AG10803 (cell line): ENCODE measurements around the gene PMFBP1.
A peak's percentile ranks its signal among the peaks of the same experiment; 100 is the strongest.

Experiments
- DNase-seq: peaks from one replicate; pipeline ENCODE4 v3.0.0; 2010; ENCODE audit warnings: low read depth
- H3K4me3 ChIP-seq: 2 replicates; pipeline ENCODE4 v1.5.1; 2011; ENCODE audit warnings: mild to moderate bottlenecking, low read length, control low read depth
- TF ChIP-seq, protein P1 (sequence below): conservative IDR thresholded peaks from 2 replicates; pipeline ENCODE4 v1.5.1; 2011; ENCODE audit warnings: mild to moderate bottlenecking, low read length, control low read depth, inconsistent platforms

PMFBP1 gene, protein sequence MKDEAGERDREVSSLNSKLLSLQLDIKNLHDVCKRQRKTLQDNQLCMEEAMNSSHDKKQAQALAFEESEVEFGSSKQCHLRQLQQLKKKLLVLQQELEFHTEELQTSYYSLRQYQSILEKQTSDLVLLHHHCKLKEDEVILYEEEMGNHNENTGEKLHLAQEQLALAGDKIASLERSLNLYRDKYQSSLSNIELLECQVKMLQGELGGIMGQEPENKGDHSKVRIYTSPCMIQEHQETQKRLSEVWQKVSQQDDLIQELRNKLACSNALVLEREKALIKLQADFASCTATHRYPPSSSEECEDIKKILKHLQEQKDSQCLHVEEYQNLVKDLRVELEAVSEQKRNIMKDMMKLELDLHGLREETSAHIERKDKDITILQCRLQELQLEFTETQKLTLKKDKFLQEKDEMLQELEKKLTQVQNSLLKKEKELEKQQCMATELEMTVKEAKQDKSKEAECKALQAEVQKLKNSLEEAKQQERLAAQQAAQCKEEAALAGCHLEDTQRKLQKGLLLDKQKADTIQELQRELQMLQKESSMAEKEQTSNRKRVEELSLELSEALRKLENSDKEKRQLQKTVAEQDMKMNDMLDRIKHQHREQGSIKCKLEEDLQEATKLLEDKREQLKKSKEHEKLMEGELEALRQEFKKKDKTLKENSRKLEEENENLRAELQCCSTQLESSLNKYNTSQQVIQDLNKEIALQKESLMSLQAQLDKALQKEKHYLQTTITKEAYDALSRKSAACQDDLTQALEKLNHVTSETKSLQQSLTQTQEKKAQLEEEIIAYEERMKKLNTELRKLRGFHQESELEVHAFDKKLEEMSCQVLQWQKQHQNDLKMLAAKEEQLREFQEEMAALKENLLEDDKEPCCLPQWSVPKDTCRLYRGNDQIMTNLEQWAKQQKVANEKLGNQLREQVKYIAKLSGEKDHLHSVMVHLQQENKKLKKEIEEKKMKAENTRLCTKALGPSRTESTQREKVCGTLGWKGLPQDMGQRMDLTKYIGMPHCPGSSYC

DNA sequence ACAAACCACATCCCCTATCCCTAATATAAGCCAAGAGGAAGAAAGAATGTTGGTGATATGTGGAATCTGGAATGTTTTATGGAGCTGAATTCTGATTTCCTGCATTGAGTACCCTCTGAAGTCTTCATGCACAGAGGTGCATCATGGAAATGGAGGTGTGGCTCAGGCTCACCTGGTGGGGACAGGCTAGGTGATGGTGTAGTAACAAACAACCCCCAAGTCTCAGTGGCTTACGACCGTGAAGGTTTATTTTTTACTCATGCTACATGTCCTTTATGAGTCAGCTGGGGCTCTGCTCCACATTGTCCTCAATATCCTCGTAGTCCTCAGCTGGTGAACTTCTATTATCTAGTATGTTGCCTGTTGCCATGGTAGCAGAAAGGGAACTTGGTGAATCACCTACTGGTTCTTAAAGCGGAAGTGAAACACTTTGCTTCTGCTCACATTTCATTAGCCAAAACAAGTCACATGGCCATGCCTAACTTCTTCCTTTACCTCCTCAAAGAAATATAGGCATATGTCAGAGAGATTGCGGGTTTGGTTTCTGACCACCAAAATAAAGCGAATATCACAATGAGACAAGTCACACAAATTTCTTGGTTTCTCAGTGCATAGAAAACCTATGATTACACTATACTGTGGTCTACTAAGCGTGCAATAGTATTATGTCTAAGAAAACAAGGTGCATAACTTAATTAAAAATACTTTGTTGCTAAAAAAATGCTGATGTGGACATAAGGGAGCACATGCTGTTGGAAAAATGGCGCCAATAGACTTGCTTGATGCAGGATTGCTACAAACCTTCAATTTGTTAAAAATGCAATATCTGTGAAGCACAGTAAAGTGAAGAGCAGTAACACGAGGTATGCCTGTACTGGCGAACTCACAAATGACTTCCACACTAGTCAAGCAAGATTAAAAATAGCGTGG is at the start of gene PMFBP1:
TSS of gene PMFBP1 (minus strand) at position 51 of the 930 bp plus-strand sequence. CDS start 947 bp downstream, outside the sequence.
- H3K4me3 ChIP-seq, result no peak within 1 kb of the TSS
- TF ChIP-seq, protein P1, sequence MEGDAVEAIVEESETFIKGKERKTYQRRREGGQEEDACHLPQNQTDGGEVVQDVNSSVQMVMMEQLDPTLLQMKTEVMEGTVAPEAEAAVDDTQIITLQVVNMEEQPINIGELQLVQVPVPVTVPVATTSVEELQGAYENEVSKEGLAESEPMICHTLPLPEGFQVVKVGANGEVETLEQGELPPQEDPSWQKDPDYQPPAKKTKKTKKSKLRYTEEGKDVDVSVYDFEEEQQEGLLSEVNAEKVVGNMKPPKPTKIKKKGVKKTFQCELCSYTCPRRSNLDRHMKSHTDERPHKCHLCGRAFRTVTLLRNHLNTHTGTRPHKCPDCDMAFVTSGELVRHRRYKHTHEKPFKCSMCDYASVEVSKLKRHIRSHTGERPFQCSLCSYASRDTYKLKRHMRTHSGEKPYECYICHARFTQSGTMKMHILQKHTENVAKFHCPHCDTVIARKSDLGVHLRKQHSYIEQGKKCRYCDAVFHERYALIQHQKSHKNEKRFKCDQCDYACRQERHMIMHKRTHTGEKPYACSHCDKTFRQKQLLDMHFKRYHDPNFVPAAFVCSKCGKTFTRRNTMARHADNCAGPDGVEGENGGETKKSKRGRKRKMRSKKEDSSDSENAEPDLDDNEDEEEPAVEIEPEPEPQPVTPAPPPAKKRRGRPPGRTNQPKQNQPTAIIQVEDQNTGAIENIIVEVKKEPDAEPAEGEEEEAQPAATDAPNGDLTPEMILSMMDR, result no peak
- DNase-seq, result peak; percentile 66

DNA sequence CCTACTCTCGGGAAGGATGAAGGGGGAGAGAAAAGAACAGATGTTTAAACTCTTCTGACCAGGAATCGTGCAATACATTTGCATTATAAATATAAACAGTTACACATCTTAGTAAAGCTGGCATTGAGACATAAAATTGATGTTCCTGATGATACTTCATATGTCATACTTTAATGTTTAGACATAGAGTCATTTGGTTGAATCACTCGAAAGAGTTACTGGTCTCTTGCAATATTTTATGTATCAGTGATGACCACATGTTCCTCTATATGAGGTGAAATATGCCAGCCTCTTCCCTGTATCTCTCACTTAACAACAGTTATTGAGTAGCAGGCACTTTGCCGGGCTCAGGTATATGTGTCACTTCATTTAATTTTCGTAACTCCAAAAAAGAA is 49.7 kb upstream of the PMFBP1 start:
- H3K4me3 ChIP-seq, result no peak overlapping the region
- TF ChIP-seq, protein P1, result no peak
- DNase-seq, result peak; percentile 10

DNA sequence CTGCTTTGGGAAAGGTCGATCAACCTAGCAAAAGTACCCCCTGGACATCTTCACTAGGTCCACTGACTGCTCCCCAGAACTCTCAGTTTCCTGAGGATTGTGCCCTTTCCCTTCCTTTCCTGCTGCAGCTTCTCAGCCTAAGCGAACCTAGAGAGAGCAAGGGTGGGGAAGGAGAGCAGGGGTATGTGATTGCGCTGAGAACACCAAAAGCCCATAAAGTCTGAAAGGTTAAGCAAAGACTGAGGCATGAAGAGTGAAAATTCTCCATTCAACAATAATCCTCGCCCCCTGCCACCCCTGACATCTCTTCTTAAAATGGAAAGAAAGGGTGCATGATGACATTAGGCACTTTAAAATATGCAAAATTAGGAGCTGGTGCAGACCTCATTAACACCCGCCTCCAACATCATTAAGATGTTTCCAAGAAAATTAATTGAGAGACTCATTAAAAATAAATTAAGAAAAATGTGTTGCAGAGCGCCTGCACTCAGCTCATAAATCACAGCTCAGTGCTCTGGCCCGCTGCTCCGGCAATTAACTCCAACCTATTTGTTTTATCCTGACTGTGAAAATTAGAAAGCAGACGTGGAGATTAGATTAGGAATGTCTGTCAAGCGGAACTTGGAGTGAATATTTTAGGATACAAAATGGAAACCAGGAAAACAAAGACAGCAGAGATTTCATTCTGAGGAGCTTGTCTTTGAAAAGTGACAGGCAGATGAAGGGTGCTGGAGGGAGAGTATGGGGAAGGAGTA is 49.1 kb upstream of the PMFBP1 start:
- TF ChIP-seq, protein P1, result no peak
- no peak for DNase-seq
- H3K4me3 ChIP-seq, result no peak overlapping the region

DNA sequence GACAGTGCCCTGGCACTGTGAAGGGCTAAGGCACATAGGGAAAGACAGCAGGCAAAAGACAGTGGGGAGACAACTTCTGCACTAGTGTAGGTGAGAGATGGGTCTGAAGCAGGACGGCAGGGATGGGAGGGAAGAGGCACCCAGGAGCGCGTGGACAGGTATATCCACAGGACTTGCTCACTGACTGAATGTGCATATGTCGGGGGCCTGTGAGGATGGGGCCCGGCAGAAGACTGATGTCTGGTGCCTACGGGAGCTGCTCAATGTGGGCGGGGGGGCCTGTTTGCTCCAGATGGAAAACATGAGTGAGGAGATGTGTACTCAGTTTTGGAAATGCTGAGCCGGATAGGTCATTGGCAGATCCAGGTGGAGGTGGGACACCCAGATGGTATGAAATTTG is 47.3 kb upstream of the PMFBP1 start:
- DNase-seq, result no peak
- H3K4me3 ChIP-seq, result no peak overlapping the region
- TF ChIP-seq, protein P1, result no peak

DNA sequence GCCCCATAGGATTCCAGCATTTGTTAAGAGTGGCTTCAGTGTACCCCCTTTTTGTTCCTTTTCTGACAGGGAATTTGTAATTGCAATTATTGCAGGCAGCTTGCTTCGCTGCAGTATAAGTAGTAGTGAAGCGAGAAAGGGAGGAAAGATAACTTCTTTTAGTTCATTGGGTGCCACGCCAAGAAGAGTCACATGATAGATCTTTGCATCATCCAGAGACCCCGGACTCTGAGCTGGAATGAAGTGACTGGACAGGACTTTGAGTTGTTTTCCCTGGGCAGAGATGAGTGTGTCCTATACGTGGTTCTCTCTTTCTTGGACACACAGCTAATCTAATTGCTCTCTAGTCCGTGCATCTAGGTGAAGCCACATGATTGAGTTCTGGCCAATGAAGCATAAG is 44.8 kb upstream of the PMFBP1 start:
- no peak overlapping the region for H3K4me3 ChIP-seq
- TF ChIP-seq, protein P1, result no peak
- DNase-seq, result no peak

DNA sequence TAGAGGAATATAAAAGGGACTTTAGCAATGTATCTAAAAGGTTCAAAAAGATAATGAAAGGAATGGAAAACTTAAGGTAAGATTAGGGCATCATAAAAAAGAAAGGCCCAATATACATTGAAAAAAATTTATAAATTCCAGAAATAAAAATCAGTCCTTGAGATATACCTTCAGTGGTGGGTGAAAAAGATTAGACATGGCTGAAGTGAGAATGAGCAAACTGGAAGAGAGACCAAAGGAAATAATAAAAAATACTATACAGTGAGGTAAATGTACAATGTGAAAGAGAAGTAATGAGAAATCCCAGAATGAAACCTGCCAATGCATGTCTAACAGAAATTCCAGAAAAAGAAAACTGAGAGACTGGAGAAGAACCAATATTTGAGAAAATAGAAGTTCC is 42.9 kb upstream of the PMFBP1 start:
- no peak overlapping the region for H3K4me3 ChIP-seq
- TF ChIP-seq, protein P1, result no peak
- no peak for DNase-seq
